ENCODE data around the gene MMUT.
A peak's percentile ranks its signal among the peaks of the same experiment; 100 is the strongest.

Gene MMUT

GRCh38 chr6:49410564-49410963, 52.5 kb downstream of the MMUT start:
- no peak for TF ChIP-seq CTCF (IDR thresholded peaks at IDR 0.05)

- peak; percentile 75 for TF ChIP-seq CTCF (IDR thresholded peaks at IDR 0.05)
Observed at GRCh38 chr6:49409951-49410542, 53.0 kb downstream of the MMUT start.

- TF ChIP-seq CTCF (IDR thresholded peaks at IDR 0.05) = no peak
Observed at GRCh38 chr6:49406250-49406970, 56.6 kb downstream of the MMUT start.

GRCh38 chr6:49401063-49401462, 62.0 kb downstream of the MMUT start:
- TF ChIP-seq CTCF (IDR thresholded peaks at IDR 0.05) = no peak

- no peak for TF ChIP-seq CTCF (IDR thresholded peaks at IDR 0.05)
Observed at GRCh38 chr6:49384904-49385303, 78.1 kb downstream of the MMUT start.
